ENCODE measurements around the gene RBMS3.

- TF ChIP-seq POLR2A (IDR thresholded peaks at IDR 0.05), result no peak
- no peak for TF ChIP-seq CTCF (IDR thresholded peaks at IDR 0.05)
Observed at GRCh38 chr3:29384640-29385039, 103.8 kb downstream of the RBMS3 start.
